Ovary (tissue), 3 donors: Measurements from ENCODE around the gene GABBR2.

Experiments
- EP300 ChIP-seq: sonication (generic); formaldehyde crosslinking; IDR thresholded peaks from one replicate; pipeline ENCODE4 v1.6.1; 2017; ENCODE audit warnings: antibody characterized with exemption
- POLR2A ChIP-seq: fragments of 450-650 bp; IDR thresholded peaks from one replicate; pipeline ENCODE4 v1.6.1; 2017; ENCODE audit warnings: antibody characterized with exemption, mild to moderate bottlenecking, moderate library complexity
- TF ChIP-seq, protein P1 (sequence below), 3 donors: fragments of 450-650 bp in 2 of 3; fragments of 200-600 bp in 1 of 3; IDR thresholded peaks; one replicate each; pipeline versions ENCODE4 v1.5.1 to v1.8.0; 2016 to 2022; ENCODE audit warnings: antibody characterized with exemption in 3 of 3, mild to moderate bottlenecking in 1 of 3
- donor health status: DM: no; HTN: no; CAD: no.

DNA sequence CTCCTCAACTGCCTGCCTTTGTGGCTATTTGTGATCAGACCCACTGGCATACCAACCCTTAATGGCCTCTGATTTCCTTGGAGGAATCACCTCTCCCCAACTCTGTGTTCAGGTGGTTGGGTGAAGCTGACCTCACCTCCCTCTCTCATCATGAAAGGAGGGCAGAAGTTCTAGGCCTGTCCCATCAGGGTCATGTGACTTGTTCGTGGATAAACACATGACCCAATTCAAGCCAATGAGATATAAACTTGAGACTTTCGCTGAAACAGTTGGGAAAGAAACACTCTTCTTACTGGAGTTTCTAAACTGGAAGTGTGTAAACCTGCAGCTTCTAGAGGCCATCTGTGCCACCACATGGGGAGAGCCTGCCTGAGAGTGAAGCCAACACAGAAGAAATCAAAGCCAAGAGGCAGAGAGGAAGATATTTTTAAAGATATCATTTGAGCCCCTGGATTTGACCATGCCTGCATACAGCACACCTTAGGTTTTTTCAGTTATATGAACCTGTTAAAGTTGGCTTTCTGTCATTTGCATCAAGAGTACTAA, 5.8 kb downstream of the GABBR2 start:
- TF ChIP-seq, protein P1, sequence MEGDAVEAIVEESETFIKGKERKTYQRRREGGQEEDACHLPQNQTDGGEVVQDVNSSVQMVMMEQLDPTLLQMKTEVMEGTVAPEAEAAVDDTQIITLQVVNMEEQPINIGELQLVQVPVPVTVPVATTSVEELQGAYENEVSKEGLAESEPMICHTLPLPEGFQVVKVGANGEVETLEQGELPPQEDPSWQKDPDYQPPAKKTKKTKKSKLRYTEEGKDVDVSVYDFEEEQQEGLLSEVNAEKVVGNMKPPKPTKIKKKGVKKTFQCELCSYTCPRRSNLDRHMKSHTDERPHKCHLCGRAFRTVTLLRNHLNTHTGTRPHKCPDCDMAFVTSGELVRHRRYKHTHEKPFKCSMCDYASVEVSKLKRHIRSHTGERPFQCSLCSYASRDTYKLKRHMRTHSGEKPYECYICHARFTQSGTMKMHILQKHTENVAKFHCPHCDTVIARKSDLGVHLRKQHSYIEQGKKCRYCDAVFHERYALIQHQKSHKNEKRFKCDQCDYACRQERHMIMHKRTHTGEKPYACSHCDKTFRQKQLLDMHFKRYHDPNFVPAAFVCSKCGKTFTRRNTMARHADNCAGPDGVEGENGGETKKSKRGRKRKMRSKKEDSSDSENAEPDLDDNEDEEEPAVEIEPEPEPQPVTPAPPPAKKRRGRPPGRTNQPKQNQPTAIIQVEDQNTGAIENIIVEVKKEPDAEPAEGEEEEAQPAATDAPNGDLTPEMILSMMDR (IDR thresholded peaks at IDR 0.05) = no peak
- TF ChIP-seq POLR2A (no peak), EP300 (no peak)
